Measurements from ENCODE around the gene DFFB. TPM values are rescaled to one million over a fixed set of nuclear protein-coding genes. Genes with fewer than 3 reads are reported as not detected.

DFFB gene
- 13.3 and 16.9 TPM in 2 replicates for total RNA-seq

GRCh38 chr1:3856923-3857790 lies at the start of gene DFFB, which contains the start of gene CEP104:
Gene DFFB, plus strand, starts transcription at chr1:3857476. Its CDS starts 128 bp downstream, at chr1:3857604.
Gene CEP104, minus strand, starts transcription at chr1:3857211. Its CDS starts 4,804 bp downstream, at chr1:3852407.

DNA sequence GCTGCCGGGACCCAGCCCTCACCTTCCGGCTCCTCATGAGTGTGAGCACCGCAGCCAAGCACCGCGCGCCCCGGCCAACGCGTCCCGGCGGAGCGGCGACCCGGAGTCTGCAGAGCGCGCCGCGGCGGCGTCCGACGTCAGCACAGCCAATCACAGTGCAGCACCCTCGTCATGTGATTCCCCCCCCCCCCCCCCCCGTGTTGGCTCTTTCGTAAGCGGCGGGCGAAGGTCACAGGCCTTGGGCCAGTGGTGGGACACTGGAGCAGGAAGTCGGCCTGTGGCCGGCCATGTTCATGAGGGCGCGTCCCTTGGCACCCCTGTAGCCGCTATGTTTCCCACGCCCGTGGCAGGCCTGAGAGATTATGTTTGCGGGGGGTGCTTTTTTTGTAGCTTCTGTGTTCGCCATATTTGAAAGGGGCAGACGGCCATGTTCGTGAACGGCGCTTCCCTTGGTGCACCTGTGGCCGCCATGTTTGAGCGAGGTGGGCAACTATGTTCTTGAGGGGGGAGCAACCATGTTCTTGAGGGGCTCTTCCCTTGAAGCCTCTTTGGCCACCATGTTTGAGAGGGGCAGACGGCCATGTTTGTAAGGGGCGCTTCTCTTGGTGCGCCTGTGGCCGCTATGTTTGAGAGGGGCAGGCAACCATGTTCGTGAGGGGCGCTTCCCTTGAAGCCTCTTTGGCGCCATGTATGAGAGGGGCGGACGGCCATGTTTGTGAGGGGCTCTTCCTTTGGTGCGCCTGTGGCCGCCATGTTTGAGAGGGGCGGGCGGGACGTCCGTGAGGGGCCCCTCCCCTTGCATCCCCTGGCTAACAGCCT lies 43.1 kb downstream of the DFFB start, which contains the start of gene C1orf174:
C1orf174 (minus strand) TSS at position 123 of the 819 bp plus-strand sequence; CDS start at position 37, 86 bp downstream.

Other genes with a start within 250 kb of the DFFB start
- gene MEGF6, start 246.0 kb upstream of the DFFB start, total RNA-seq: 9.9 and 19.8 TPM in 2 replicates
- 18.2 and 22.9 TPM in 2 replicates for gene TPRG1L, start 232.5 kb upstream of the DFFB start, total RNA-seq
- gene WRAP73, start 207.4 kb upstream of the DFFB start, total RNA-seq: 18.7 and 23.4 TPM in 2 replicates
- under 0.01 TPM in 1 of 2 replicates, not detected in the other for gene TP73, start 205.0 kb upstream of the DFFB start, total RNA-seq
- gene CCDC27, start 105.0 kb upstream of the DFFB start, total RNA-seq: not detected in 2 replicates
- gene SMIM1, start 84.7 kb upstream of the DFFB start, total RNA-seq: 3.2 TPM in 1 of 2 replicates, not detected in the other
- 33.8 and 35.7 TPM in 2 replicates for gene LRRC47, start 61.0 kb upstream of the DFFB start, total RNA-seq
- gene CEP104, start 265 bp upstream of the DFFB start, total RNA-seq: 17.8 and 18.8 TPM in 2 replicates
- 42.9 and 44.7 TPM in 2 replicates for gene C1orf174, start 42.8 kb downstream of the DFFB start, total RNA-seq